Left lung (tissue), 10 donors: ENCODE results near the gene ACTR2. TPM values are rescaled to one million over a fixed set of nuclear protein-coding genes. Genes with fewer than 3 reads are reported as not detected.

Experiments used
- ATAC-seq: fragments of 200-7000 bp; cut with Tn5 transposase; one replicate; pipeline ENCODE4 v1.9.1; 2020; ENCODE audit warnings: moderate library complexity
- DNase-seq, 4 donors: peaks; one replicate each; pipeline ENCODE4 v3.0.0-alpha.2; 2013 to 2020
- H3K27ac ChIP-seq, 2 donors: fragments of 200-600 bp; sonication (generic) in 1 of 2; one replicate each; pipeline versions ENCODE4 v1.5.0 to v1.8.0; 2020 to 2021
- H3K27me3 ChIP-seq, 2 donors: fragments of 200-600 bp; sonication (generic) in 1 of 2; one replicate each; pipeline versions ENCODE4 v1.5.0 to v1.8.0; 2020 to 2021
- H3K36me3 ChIP-seq, 2 donors: fragments of 200-600 bp; sonication (generic) in 1 of 2; one replicate each; pipeline versions ENCODE4 v1.5.0 to v1.8.0; 2020 to 2021
- H3K4me1 ChIP-seq, 2 donors: fragments of 200-600 bp; one replicate each; pipeline ENCODE4 v1.8.0; 2021
- H3K4me3 ChIP-seq, 2 donors: fragments of 200-600 bp; sonication (generic) in 1 of 2; one replicate each; pipeline versions ENCODE4 v1.5.0 to v1.8.0; 2020 to 2021; ENCODE audit warnings: mild to moderate bottlenecking in 1 of 2
- H3K9me3 ChIP-seq, 2 donors: fragments of 200-600 bp; sonication (generic) in 1 of 2; one replicate each; pipeline versions ENCODE4 v1.5.0 to v1.8.0; 2020 to 2021
- intact Hi-C, 2 donors: fragments of 100-400 bp; cut with DNase I; formaldehyde crosslinking; loops; one replicate each; pipeline versions ENCODE4 v1.11.2 to v1.14.2; 2022
- polyA plus RNA-seq, 6 donors: library from polyadenylated mRNA; unstranded; fragments of 120-200 nt; gene quantifications; one replicate each; pipeline ENCODE4 v1.2.1, GENCODE V29; 2013; ENCODE audit not compliant: insufficient read length in 6 of 6
- total RNA-seq, 2 donors: library from RNA; stranded (reverse); fragmentation: NEBNext Ultra II Directional; extraction: Animal tissue kit (Norgen Biotek cat#: 25700); gene quantifications; one replicate each; pipeline ENCODE4 v1.2.1, GENCODE V29; 2021
- TF ChIP-seq, protein P1 (sequence below), 2 donors: fragments of 200-600 bp; sonication (generic) in 1 of 2; IDR thresholded peaks; one replicate each; pipeline versions ENCODE4 v1.5.0 to v1.8.0; 2021; ENCODE audit warnings: antibody characterized with exemption in 2 of 2
- donor health status: DM: no; HTN: yes; CAD: no.
- donor health status: DM: no; HTN: no; CAD: no.

Gene ACTR2
- total and polyA plus RNA-seq, 8 donors, result 157 to 314 (median 194) TPM

DNA sequence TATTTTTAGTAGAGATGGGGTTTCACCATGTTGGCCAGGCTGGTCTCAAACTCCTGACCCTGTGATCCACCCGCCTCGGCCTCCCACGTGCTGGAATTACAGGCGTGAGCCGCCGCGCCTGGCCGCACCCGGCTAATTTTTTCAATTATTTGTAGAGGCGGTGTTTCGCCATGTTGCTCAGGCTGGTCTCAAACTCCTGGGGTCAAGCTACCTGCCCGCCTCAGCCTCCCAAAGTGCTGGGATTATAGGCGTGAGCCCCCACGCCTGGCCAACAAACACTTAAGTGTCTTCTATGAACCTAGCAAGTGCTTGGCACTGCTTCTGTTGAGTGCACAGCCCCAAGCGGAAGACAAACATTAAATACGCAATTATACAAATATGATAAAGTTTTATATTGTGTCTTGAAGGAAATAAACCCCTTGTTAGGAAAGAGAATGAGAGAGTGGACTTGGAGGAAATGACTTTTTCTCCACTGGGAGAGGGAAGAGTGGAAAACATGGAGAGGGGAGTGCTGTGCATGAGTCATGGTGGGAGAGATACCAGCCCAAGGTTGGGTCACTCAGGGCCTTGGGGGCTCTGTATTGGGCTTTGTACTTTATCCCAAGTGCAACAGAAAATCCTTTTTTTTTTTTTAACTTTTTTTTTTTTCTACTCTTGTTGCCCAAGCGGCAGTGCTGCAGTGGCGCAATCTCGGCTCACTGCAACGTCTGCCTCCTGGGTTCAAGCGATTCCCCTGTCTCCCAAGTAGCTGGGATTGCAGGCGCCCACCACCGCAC is 41.4 kb upstream of the ACTR2 start:
- H3K27ac ChIP-seq, result no peak overlapping the region

DNA sequence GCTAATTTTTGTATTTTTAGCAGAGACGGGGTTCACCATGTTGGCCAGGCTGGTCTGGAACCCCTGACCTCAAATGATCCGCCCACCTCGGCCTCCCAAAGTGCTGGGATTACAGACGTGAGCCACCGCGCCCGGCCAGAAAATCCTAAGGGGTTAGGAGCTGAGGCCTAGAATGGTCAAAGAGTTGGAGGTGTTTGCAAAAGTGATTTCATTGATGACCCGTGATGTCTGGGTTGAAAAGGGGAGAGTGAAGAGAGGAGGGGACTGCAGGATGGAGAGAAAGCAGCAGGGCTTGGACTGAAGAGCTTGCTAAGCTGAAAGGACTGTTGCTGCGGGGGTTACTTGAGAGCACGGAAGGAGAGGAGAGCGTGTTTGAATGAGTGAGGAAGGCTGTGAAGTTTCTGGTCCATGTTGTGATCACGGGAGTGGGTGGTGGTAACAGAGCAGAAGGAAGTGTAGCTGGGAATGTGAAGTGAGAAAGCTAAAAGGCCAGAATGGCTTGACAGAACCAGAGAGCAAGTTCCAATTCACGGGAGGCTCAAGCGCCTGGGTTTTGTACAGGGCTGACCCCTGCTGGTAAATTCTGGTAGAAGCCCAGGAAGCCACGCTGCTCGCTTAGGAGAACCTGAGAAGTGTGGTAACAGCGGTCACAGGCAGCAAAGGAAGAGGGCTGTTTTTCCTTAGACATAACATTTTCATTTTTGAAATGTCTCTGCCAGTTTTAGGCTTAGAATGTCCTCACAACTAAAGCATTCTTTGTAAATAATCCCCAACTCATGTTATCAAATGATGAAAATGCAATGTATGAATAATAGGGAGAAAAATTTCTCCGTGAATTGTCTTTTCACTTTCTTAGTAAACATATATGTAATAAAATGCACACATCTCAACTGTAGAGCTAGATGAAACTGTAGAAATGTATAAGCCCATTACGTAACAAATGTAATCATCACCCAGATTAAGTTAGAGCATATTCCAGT is 40.5 kb upstream of the ACTR2 start:
- TF ChIP-seq, protein P1, sequence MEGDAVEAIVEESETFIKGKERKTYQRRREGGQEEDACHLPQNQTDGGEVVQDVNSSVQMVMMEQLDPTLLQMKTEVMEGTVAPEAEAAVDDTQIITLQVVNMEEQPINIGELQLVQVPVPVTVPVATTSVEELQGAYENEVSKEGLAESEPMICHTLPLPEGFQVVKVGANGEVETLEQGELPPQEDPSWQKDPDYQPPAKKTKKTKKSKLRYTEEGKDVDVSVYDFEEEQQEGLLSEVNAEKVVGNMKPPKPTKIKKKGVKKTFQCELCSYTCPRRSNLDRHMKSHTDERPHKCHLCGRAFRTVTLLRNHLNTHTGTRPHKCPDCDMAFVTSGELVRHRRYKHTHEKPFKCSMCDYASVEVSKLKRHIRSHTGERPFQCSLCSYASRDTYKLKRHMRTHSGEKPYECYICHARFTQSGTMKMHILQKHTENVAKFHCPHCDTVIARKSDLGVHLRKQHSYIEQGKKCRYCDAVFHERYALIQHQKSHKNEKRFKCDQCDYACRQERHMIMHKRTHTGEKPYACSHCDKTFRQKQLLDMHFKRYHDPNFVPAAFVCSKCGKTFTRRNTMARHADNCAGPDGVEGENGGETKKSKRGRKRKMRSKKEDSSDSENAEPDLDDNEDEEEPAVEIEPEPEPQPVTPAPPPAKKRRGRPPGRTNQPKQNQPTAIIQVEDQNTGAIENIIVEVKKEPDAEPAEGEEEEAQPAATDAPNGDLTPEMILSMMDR (IDR thresholded peaks at IDR 0.05), result peak; percentile 77 to 82
- peak; percentile 99 for ATAC-seq
- Histone ChIP-seq H3K27me3 (no peaks in the 10 kb centered on the region), H3K36me3 (no peaks in the 10 kb centered on the region), H3K4me1 (peaks cover 5 to 15% of the 10 kb centered on the region in 2 donors), H3K4me3 (no peak overlapping the region), H3K9me3 (no peaks in the 10 kb centered on the region), H3K27ac (no peak overlapping the region)
- DNase-seq, result peak; percentile 68 to 83 (median 74)
- intact Hi-C loops, result no loop called here

More for the DNA sequence above, 41.4 kb upstream of the ACTR2 start:
- Histone ChIP-seq H3K4me1 (peaks cover 5 to 15% of the 10 kb centered on the region in 2 donors), H3K27me3 (no peaks in the 10 kb centered on the region), H3K9me3 (no peaks in the 10 kb centered on the region), H3K4me3 (no peak overlapping the region), H3K36me3 (no peaks in the 10 kb centered on the region)
- intact Hi-C loops, result no loop called here
- no peak for ATAC-seq
- DNase-seq, result no peak
- TF ChIP-seq, protein P1 (IDR thresholded peaks at IDR 0.05), result no peak

- no peak overlapping the region for H3K27ac ChIP-seq
- no peaks in the 10 kb centered on the region for H3K4me1 ChIP-seq
- TF ChIP-seq, protein P1 (IDR thresholded peaks at IDR 0.05), result no peak
- H3K27me3 ChIP-seq, result no peaks in the 10 kb centered on the region
- DNase-seq (no peak), ATAC-seq (no peak)
- H3K4me3 ChIP-seq, result no peak overlapping the region
- no peaks in the 10 kb centered on the region for H3K9me3 ChIP-seq
- H3K36me3 ChIP-seq, result no peaks in the 10 kb centered on the region
- intact Hi-C loops, result no loop called here
These were observed 34.2 kb upstream of the ACTR2 start for GRCh38 chr2:65193446-65193845.

DNA sequence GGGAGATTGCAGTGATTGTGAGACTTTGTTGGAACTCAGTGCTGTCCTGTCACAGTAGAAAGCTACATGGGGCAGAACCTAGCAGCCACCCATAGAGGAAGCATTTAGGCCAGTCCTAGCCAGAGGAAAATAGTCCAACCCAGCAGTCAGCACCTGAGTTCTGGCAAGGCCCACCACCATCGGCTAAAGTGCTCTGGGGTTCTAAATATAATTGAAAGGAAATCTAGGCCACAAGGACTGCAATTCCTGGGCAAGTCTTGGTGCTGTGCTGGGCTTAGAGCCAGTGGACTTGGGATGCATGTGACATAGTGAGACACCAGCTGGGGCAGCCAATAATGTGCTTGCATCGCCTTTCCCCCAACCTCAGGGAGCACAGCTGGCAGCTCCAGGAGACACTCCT is 28.9 kb upstream of the ACTR2 start:
- no peak overlapping the region for H3K27ac ChIP-seq
- ATAC-seq, result no peak
- H3K36me3 ChIP-seq, result no peaks in the 10 kb centered on the region
- H3K27me3 ChIP-seq, result no peaks in the 10 kb centered on the region
- intact Hi-C loops, result no loop called here
- no peaks in the 10 kb centered on the region for H3K4me1 ChIP-seq
- no peak overlapping the region for H3K4me3 ChIP-seq
- DNase-seq, result peak in 1 of 4 donors; percentile 30
- TF ChIP-seq, protein P1 (IDR thresholded peaks at IDR 0.05), result no peak
- H3K9me3 ChIP-seq, result no peaks in the 10 kb centered on the region

DNA sequence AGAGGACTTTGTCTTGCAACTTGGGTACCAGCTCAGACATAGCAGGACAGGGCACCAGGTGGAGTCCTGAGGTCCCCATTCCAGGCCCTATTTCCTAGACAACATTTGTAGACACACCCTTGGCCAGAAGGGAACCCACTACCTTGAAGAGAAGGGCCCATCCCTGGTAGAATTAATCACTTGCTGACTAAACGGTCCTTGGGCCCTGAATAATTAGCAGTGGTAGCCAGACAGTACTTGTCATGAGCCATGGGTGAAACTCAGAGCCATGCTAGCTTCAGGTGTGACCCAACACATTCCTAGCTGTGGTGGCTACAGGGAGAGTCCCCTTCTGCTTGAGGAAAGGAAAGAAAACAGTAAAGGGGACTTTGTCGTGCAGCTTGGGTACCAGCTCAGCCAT is 28.5 kb upstream of the ACTR2 start:
- H3K27me3 ChIP-seq, result no peaks in the 10 kb centered on the region
- no peak overlapping the region for H3K27ac ChIP-seq
- TF ChIP-seq, protein P1 (IDR thresholded peaks at IDR 0.05), result no peak
- DNase-seq (no peak), ATAC-seq (no peak)
- no peaks in the 10 kb centered on the region for H3K36me3 ChIP-seq
- H3K4me1 ChIP-seq, result no peaks in the 10 kb centered on the region
- H3K4me3 ChIP-seq, result no peak overlapping the region
- no peaks in the 10 kb centered on the region for H3K9me3 ChIP-seq
- intact Hi-C loops, result no loop called here
